IMR-90 (cell line): Measurements from ENCODE around the gene FEM1A. TPM values are rescaled to one million over a fixed set of nuclear protein-coding genes. Genes with fewer than 3 reads are reported as not detected.

Source experiments
- ATAC-seq: fragments of 200-7000 bp; cut with Tn5 transposase; 2 replicates; pipeline ENCODE4 v1.9.1; 2020; ENCODE audit warnings: low read depth, mild to moderate bottlenecking, moderate library complexity
- BruUV-seq: library from RNA; stranded (reverse); fragments of 400-500 nt; replicated peaks from 2 replicates; lab custom pipeline; 2021; lab: Mats Ljungman, UMichigan
- CTCF ChIA-PET: fragments of 300-600 bp; formaldehyde crosslinking; extraction: SDS; loops from one replicate; lab custom pipeline; 2021; ENCODE audit warnings: antibody characterized with exemption; lab: Yijun Ruan, JAX
- POLR2A ChIA-PET: fragments of 300-600 bp; sonication (Branson Sonifier 250); formaldehyde crosslinking; loops from one replicate; lab custom pipeline; 2022; ENCODE audit warnings: antibody characterized with exemption; ENCODE audit not compliant: unreplicated experiment; lab: Charles Lee
- DNase-seq: peaks from one replicate; pipeline ENCODE4 v3.0.0; 2013
- H2AFZ ChIP-seq: replicated peaks from 2 replicates; pipeline ENCODE3; 2013; ENCODE audit warnings: low read length, mild to moderate bottlenecking; ENCODE audit not compliant: poor library complexity
- H2AK5ac ChIP-seq: 2 replicates; pipeline ENCODE4 v1.6.1; 2013; ENCODE audit warnings: low read depth, low read length, inconsistent platforms
- H2AK9ac ChIP-seq: replicated peaks from 2 replicates; pipeline ENCODE3; 2013; ENCODE audit warnings: mild to moderate bottlenecking, low read depth, low read length, moderate library complexity; ENCODE audit not compliant: poor library complexity
- H2BK120ac ChIP-seq: 2 replicates; pipeline ENCODE4 v1.6.1; 2013; ENCODE audit warnings: low read depth, low read length, inconsistent platforms
- H2BK15ac ChIP-seq: 3 replicates; pipeline ENCODE4 v1.6.1; 2013; ENCODE audit warnings: low read depth, low read length, inconsistent platforms
- H2BK20ac ChIP-seq: 2 replicates; pipeline ENCODE4 v1.6.1; 2013; ENCODE audit warnings: low read depth, mild to moderate bottlenecking, inconsistent platforms, low read length, moderate library complexity
- H2BK5ac ChIP-seq: 2 replicates; pipeline ENCODE4 v1.6.1; 2013; ENCODE audit warnings: mild to moderate bottlenecking, low read depth, low read length, inconsistent platforms; ENCODE audit not compliant: poor library complexity, severe bottlenecking
- H3K14ac ChIP-seq: replicated peaks from 2 replicates; pipeline ENCODE4 v1.6.1; 2013; ENCODE audit warnings: low read depth, low read length, inconsistent platforms
- H3K18ac ChIP-seq: 2 replicates; pipeline ENCODE4 v1.6.1; 2013; ENCODE audit warnings: low read depth, low read length, control low read depth
- H3K23ac ChIP-seq: 2 replicates; pipeline ENCODE4 v1.6.1; 2013; ENCODE audit warnings: low read depth, low read length, inconsistent platforms
- H3K27ac ChIP-seq: 2 replicates; pipeline ENCODE4 v1.5.1; 2013; ENCODE audit warnings: mild to moderate bottlenecking, control low read depth, low read length; ENCODE audit not compliant: insufficient read depth
- H3K27me3 ChIP-seq: 2 replicates; pipeline ENCODE4 v1.6.1; 2013; ENCODE audit warnings: low read length; ENCODE audit not compliant: control insufficient read depth, insufficient read depth
- H3K36me3 ChIP-seq: 2 replicates; pipeline ENCODE4 v1.6.1; 2013; ENCODE audit warnings: low read length, mixed read lengths; ENCODE audit not compliant: control insufficient read depth, insufficient read depth
- H3K4ac ChIP-seq: 2 replicates; pipeline ENCODE4 v1.6.1; 2013; ENCODE audit warnings: low read depth, low read length, inconsistent platforms
- H3K4me1 ChIP-seq: 2 replicates; pipeline ENCODE4 v1.6.1; 2013; ENCODE audit warnings: low read length, mixed read lengths; ENCODE audit not compliant: control insufficient read depth, insufficient read depth
- H3K4me2 ChIP-seq: 2 replicates; pipeline ENCODE4 v1.6.1; 2013; ENCODE audit warnings: low read depth, mild to moderate bottlenecking, control low read depth, low read length, moderate library complexity
- H3K4me3 ChIP-seq: 2 replicates; pipeline ENCODE4 v1.5.1; 2013; ENCODE audit warnings: low read depth, mild to moderate bottlenecking, control low read depth, low read length, moderate library complexity; ENCODE audit not compliant: insufficient read depth
- H3K56ac ChIP-seq: 2 replicates; pipeline ENCODE4 v1.6.1; 2013; ENCODE audit warnings: low read length, inconsistent platforms; ENCODE audit not compliant: insufficient read depth; ENCODE audit errors: extremely low read depth
- H3K79me1 ChIP-seq, 2 experiments: 2 replicates each; pipeline ENCODE4 v1.6.1; 2013; ENCODE audit warnings: low read length in 2 of 2, inconsistent platforms in 1 of 2, low read depth in 1 of 2
- H3K9ac ChIP-seq: 2 replicates; pipeline ENCODE4 v1.6.1; 2013; ENCODE audit warnings: low read depth, low read length, control low read depth
- H3K9me1 ChIP-seq: 2 replicates; pipeline ENCODE4 v1.6.1; 2013; ENCODE audit warnings: low read length, inconsistent platforms; ENCODE audit not compliant: insufficient read depth
- H3K9me3 ChIP-seq: 2 replicates; pipeline ENCODE4 v1.6.1; 2013; ENCODE audit warnings: low read length; ENCODE audit not compliant: control insufficient read depth, insufficient read depth
- H4K20me1 ChIP-seq: 2 replicates; pipeline ENCODE4 v1.6.1; 2013; ENCODE audit warnings: low read length, inconsistent platforms; ENCODE audit not compliant: insufficient read depth
- H4K5ac ChIP-seq: 2 replicates; pipeline ENCODE4 v1.6.1; 2013; ENCODE audit warnings: mild to moderate bottlenecking, low read depth, low read length, control low read depth
- H4K8ac ChIP-seq, 2 experiments: 2 replicates each; pipeline ENCODE4 v1.6.1; 2013; ENCODE audit warnings: low read depth in 2 of 2, low read length in 2 of 2, control low read depth in 1 of 2, inconsistent platforms in 1 of 2
- H4K91ac ChIP-seq: 2 replicates; pipeline ENCODE4 v1.6.1; 2013; ENCODE audit warnings: low read depth, low read length, inconsistent platforms; ENCODE audit not compliant: insufficient read depth
- BHLHE40 ChIP-seq: fragments of 150-350 bp; IDR thresholded peaks from 2 replicates; pipeline ENCODE4 v1.6.1; 2016; ENCODE audit warnings: mild to moderate bottlenecking, low read depth, low read length
- CHD1 ChIP-seq: IDR thresholded peaks from 2 replicates; pipeline ENCODE4 v1.6.1; 2012; ENCODE audit warnings: low read depth, low read length, improper control_type of control experiment
- ELK1 ChIP-seq: fragments of 150-350 bp; IDR thresholded peaks from 2 replicates; pipeline ENCODE4 v1.6.1; 2016; ENCODE audit warnings: low read depth, mild to moderate bottlenecking, low read length, moderate library complexity, borderline replicate concordance
- FOS ChIP-seq: fragments of 150-350 bp; IDR thresholded peaks from 2 replicates; pipeline ENCODE4 v1.6.1; 2016; ENCODE audit warnings: low read depth, low read length
- NFE2L2 ChIP-seq: fragments of 150-350 bp; IDR thresholded peaks from 2 replicates; pipeline ENCODE4 v1.6.1; 2016; ENCODE audit warnings: low read depth, mild to moderate bottlenecking, low read length
- POLR2A ChIP-seq: IDR thresholded peaks from 2 replicates; pipeline ENCODE4 v1.6.1; 2012; ENCODE audit warnings: mild to moderate bottlenecking, low read depth, low read length
- RAD21 ChIP-seq: IDR thresholded peaks from 2 replicates; pipeline ENCODE4 v1.6.1; 2012; ENCODE audit warnings: low read length, improper control_type of control experiment
- RCOR1 ChIP-seq: IDR thresholded peaks from 2 replicates; pipeline ENCODE4 v1.6.1; 2012; ENCODE audit warnings: mild to moderate bottlenecking, low read length, improper control_type of control experiment; ENCODE audit not compliant: insufficient replicate concordance
- RFX5 ChIP-seq: IDR thresholded peaks from 2 replicates; pipeline ENCODE4 v1.8.0; 2012; ENCODE audit warnings: low read depth, mild to moderate bottlenecking, low read length, moderate library complexity
- SMC3 ChIP-seq: fragments of 150-350 bp; IDR thresholded peaks from 2 replicates; pipeline ENCODE4 v1.6.1; 2016; ENCODE audit warnings: low read depth, mild to moderate bottlenecking, antibody characterized with exemption, low read length, moderate library complexity
- WGBS, 2 experiments: methylation state at CpG; one replicate each; pipeline versions ENCODE4 v1.1.5 to v1.1.7; 2013; ENCODE audit warnings: missing lambda C conversion rate in 2 of 2; ENCODE audit not compliant: insufficient read length in 1 of 2; ENCODE audit errors: extremely low coverage in 2 of 2; 5-methylcytosine and 5-hydroxymethylcytosine counted together
- dilution Hi-C: fragments of 300-500 bp; cut with HindIII; formaldehyde crosslinking; loops from one replicate; pipeline ENCODE4 v1.14.3; 2018; ENCODE audit warnings: low sequenced_read_pairs; ENCODE audit not compliant: unreplicated experiment
- in situ Hi-C: fragments of 300-500 bp; cut with MboI; formaldehyde crosslinking; loops from 3 replicates; pipeline ENCODE4 v1.14.3; 2019; ENCODE audit warnings: low sequenced_read_pairs, inconsistent platforms, mixed read lengths
- intact Hi-C: fragments of 100-400 bp; cut with micrococcal nuclease; formaldehyde crosslinking; loops from 2 replicates; pipeline ENCODE4 v1.10.0; 2022
- polyA plus RNA-seq, 3 experiments: library from polyadenylated mRNA; depleted of rRNA; stranded (reverse); fragments of >200 nt; gene quantifications; 2 replicates each; pipeline ENCODE4 v1.2.3, GENCODE V29; 2012; ENCODE audit warnings: low replicate concordance in 1 of 3
- total RNA-seq: library from RNA; depleted of rRNA; stranded (reverse); fragments of >200 nt; gene quantifications from 2 replicates; pipeline ENCODE4 v1.2.3, GENCODE V29; 2012

The FEM1A gene
- total and polyA plus RNA-seq, 2 of the 4 experiments (the other 2 are of a cell fraction), result 5.3 to 8.8 TPM

- in situ Hi-C loops (no loop called here), dilution Hi-C loops (no loop called here), intact Hi-C loops (no loop called here)
- peak overlapping the region; percentile 30; the same call in 1 of the 2 replicates for H2BK120ac ChIP-seq
- peaks cover 10% of the 10 kb centered on the region for H3K9me1 ChIP-seq
- H4K20me1 ChIP-seq, result peaks cover 16% of the 10 kb centered on the region; the same call in 1 of the 2 replicates
- no peak overlapping the region for H2AFZ ChIP-seq
- DNase-seq, result peak; percentile 25
- peak overlapping the region in 1 of 2 experiments; percentile 23; a peak in 1 of 4 replicates for H4K8ac ChIP-seq
- no peak overlapping the region for H3K9ac ChIP-seq
- H3K27ac ChIP-seq, result peak overlapping the region; percentile 12; the same call in 1 of the 2 replicates
- no peaks in the 10 kb centered on the region for H3K9me3 ChIP-seq
- H2BK15ac ChIP-seq, result no peak overlapping the region
- peak overlapping the region; percentile 84; the same call in 1 of the 2 replicates for H2AK5ac ChIP-seq
- no peak overlapping the region for H3K56ac ChIP-seq
- no peak overlapping the region for H4K5ac ChIP-seq
- H3K18ac ChIP-seq, result no peak overlapping the region
- no TSS peak for BruUV-seq
- no peak overlapping the region for H2AK9ac ChIP-seq
- ChIA-PET CTCF (interaction anchor here (2.3 kb wide), 1 partner anchor 35 kb away, joined by 10 read pairs; no protein-coding TSS in a partner anchor), POLR2A (no interaction called here)
- H2BK5ac ChIP-seq, result peak overlapping the region; percentile 31
- no peak overlapping the region for H3K4me3 ChIP-seq
- no peak overlapping the region for H2BK20ac ChIP-seq
- peaks cover 6% of the 10 kb centered on the region for H3K4me1 ChIP-seq
- H3K4me2 ChIP-seq, result no peak overlapping the region
- WGBS, 2 experiments, result 100% methylated on average over 1 of the region's 10 CpGs; no CpG with 5 or more reads in 1 of the 2 experiments
- no peaks in the 10 kb centered on the region for H3K27me3 ChIP-seq
- peaks cover 61% of the 10 kb centered on the region for H3K36me3 ChIP-seq
- no peak for ATAC-seq
- peaks cover 20 to 50% of the 10 kb centered on the region in 2 experiments for H3K79me1 ChIP-seq
- peak overlapping the region; percentile 83; the same call in 1 of the 2 replicates for H3K23ac ChIP-seq
- TF ChIP-seq RFX5, result no peak
- no peak for TF ChIP-seq NFE2L2
- no peak for TF ChIP-seq POLR2A
- TF ChIP-seq FOS, result no peak
- TF ChIP-seq RAD21, result no peak
- TF ChIP-seq CHD1, result no peak
- TF ChIP-seq BHLHE40, result no peak
- TF ChIP-seq ELK1, result no peak
- no peak for TF ChIP-seq SMC3
- TF ChIP-seq RCOR1, result no peak
- peak overlapping the region; percentile 71 for H3K4ac ChIP-seq
- H4K91ac ChIP-seq, result no peak overlapping the region
- H3K14ac ChIP-seq, result peak overlapping the region; percentile 15
Observed at GRCh38 chr19:4844348-4845179, 53.0 kb downstream of the FEM1A start.
